HG02973 (cell line): Measurements from ENCODE around the gene PLCB1.

Experiments
- ATAC-seq: cut with Tn5 transposase; IDR thresholded peaks from one replicate; pipeline ENCODE4 v1.9.1; 2021; ENCODE audit warnings: moderate library complexity; ENCODE audit not compliant: unreplicated experiment

The PLCB1 gene

DNA sequence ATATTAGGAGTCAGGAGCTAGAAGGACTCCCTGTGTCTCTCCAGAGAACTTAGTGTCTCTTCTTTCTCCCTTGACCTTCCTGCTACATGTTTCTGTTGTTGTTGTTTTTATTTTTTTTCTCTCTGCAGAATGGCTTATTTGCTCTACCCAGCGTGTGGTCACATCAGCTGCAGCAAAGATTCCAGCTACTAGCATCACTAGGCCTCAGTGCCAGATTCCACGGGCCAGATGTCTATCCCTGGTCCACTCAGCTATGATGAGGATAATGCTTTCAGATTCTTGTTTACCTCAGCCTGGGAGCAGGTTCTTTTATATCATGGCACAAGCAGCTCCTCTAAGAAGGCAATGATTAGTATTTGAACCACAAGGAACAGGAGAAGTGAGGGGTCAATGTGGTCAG is 110.0 kb downstream of the PLCB1 start:
- ATAC-seq: no peak

DNA sequence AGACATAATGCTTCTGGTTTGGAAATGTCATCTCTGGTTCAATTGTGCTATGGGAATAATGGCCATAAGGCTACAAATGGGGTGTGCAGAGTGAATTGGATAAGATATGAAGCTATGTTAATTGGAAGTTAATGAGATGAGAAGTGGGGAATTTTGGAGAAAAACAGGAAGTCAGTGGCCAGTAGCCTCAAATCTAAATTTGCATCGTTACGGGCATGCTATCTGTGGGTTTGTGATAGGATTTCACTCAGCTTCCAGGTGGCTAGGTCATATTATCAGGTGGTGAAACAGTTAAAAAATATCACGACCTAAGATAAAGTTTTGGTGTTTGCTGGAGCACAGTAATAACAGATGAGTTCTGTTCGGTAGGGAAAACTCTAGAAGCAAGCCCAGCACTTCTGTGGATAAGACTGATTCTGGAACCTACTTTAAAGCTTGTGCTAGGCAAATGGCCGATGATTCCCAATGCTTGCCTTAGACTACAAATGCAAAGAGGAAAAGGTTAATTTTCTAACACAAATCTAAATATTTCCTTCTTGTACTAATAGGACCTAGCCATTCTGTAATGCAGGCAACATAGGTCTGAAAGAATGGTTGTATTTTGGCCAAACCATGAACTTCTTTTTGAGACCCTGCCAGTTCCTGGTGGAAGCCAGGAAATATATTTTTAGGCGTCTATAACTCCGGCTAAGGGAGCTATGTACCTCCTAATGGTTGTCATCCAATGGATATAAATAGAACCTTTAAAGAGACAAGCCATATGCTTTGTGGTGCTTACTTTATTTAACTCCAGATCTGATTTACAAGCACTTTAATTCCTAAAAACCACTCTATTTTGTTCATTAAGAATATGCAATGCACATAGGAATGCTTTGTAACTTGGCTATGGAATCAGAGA is 111.0 kb downstream of the PLCB1 start:
- no peak for ATAC-seq

DNA sequence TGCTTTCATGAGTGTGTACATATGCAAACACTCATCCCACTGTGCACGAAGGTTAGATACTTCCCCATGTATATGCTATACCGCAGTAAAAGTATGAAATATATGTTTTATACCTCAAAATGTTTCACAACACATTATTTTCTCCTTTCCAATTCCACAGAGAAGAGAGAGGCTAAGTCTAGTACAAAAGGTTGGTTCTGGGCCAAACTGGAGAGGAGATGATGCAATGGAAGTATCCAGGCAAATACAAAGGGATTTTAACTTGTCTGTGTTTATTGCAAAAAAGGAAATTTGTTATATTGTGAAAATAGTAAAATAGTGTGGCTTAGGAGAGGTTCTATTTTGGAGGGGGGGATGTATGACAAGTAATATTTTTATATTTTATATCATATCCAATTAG is 112.6 kb downstream of the PLCB1 start:
- ATAC-seq: no peak

DNA sequence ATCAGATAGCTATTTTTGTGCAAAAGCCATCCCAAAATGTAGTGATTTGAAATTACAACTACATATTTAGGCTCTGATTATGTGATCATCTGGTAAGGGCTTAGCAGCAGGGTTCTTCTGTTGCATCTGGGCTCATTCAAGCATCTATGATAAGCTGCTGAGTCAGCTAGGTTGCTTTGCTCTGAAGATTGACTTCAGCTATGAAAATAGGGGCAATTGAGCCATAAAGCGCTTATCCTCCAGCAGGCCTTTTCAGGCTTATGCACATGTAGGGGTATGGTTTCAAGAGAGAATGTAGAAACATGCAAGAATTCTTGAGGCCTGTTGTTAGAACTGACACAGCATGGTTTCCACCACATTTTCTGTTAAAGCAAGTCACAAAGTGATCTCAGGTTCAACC is 114.1 kb downstream of the PLCB1 start:
- ATAC-seq: no peak

DNA sequence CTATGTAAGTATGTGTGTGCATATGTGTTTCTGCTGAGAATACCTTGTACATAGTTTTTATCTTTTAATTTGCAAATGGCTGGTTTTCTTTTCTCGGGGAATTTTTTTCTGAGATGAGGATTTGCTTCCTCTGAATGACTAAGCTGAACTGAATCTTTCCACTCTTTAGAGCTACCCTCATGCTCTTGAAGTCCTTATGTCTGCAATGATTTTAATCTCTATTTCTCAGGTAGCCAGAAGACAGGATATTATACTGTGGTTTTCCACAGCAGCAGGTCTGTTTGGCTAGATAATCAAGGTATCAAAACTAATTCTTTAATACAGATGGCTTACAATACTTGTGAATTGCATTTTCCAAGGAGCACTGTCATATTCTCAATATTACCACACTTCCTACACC is 114.7 kb downstream of the PLCB1 start:
- ATAC-seq: no peak

DNA sequence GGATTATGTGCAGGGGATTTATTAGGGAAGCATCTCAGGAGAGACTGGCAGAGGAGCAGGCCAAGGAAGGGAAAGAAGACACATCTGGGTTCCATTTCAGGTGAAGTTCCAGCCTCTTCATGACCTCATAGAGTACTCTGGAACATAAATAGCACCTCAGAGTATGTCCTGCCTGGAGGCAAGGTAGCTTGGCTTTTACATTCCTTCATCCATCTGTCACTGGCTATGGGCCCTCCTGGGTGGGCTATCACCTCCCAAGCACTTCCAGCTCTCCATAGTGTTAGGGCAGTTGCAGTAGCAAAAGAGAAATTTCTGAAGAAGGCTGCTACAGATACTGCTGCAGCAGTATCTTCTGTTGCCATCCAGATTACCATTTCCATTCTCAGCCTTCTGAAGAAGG is 116.0 kb downstream of the PLCB1 start:
- no peak for ATAC-seq

DNA sequence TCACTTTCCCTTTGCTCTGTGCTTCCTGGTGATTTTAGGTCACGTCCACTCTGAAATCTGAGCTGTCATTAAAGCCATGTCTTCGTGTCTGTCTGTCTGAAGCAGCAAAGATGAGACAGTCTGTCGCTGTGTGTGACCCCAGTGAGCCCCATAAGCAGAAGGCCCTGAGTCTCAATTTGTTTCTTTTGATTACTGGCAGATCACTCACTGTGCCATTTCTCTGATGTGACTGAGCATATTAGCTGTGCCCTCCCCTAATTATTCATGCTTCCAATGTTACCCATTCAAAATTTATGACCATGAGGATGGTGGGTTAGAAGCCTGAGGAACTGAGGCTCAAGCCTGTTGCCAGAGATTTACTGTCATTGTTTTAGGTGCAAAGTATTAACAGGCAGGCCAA is 117.6 kb downstream of the PLCB1 start:
- ATAC-seq: no peak

DNA sequence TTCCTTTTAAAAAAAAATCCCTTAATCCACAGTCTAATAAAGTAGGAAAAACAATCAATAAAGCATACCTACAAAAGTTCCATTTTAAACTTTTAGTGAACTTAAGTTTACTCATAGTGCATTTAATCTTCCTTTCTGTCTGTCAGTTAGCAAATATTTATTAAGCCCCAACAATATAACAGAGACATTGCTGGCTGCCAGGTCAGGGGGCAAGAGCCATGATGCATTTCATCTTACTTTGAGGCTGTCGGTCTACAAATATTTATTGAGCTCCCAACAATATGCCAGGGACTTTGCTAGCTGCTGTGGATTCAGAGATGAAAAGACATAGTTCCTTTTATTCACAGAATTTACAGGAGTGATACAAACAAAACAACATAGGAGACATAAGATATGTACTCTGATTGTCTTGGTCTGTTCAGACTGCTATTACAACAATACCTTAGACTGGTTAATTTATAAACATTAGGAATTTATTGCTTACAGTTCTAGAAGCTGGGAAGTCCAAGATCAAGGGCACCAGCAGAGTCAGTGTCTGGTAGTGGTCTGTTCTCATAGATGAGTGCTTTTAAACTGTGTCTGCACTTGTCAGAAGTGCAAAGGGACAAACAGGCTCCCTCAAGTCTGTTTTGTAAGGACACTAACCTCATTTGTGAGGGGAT is 118.6 kb downstream of the PLCB1 start:
- ATAC-seq: no peak

DNA sequence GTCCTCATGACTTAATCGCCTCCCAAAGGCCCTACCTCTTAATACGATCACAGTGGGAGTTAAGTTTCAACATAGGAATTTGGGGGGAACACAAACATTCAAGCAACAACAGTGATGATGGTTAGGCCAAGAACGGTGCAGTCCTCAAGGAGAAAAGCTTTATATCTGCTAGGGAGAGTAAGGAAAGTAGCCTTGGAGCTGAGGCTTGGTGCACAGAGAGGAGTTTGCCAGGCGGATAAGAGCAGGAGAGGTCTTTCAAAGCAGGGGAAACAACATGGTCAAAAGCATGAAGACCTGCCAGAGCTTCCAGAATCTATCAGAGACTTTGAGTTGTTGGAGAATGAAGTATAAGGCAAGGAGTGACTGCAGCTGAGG is 119.1 kb downstream of the PLCB1 start:
- no peak for ATAC-seq

DNA sequence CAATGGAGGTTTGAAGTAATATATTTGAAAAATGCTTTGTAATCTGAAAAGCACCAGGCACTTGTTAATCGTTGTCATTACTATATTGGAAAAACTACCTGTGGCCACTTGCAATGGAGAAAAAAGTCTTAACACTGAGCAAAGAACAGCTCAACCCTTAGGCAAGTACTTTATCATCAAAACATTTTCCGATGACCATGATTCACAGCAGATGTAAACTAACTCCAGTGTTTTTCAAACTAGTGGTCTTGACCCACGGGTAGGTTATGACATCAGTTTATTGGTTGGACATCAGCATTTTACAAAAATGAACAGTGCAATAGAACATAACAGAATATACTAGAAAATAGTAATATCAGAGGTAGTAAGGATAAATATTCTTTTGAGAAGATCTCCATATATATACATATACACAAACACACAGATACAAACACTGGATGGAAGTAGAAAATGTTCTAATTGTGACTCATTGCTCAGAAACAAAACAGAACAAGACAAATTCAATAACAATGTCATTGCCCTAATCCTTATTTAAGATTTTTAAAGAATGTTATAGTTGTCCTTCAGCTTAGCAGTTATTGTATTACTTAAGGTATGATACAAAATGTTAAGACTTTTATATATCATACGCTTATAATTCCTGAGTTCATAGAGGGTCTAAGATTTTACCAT is 123.0 kb downstream of the PLCB1 start:
- ATAC-seq: no peak

DNA sequence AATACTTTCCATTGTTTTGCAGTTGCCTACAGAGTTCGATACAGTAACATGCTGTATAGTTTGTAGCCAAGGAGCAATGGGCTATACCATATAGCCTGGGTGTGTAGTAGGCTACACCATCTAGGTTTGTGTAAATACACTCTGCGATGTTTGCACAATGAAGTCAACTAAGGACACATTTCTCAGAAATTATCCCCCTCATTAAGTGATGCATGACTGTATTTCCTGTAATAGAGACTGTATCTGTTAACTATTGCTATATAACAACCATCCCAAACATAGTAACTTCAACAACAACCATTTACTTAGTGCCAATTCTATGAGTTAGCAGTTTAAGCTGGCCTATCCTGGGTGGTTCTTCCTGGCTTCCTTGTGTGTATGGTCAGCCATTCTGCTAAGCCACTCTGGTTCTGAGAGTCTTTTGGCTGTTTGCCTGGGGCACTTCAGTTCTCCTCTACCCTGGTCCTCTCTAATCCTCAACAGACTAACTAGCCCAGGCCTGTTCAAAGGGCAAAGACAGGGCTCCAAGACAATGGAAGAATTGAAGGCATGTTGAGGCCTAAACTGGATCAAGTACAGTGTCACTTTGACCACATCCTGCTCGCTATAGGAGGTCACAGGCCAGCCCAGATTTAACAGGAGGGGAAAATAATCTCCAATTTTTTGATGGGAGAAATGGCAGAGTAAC is 124.0 kb downstream of the PLCB1 start:
- ATAC-seq: no peak

DNA sequence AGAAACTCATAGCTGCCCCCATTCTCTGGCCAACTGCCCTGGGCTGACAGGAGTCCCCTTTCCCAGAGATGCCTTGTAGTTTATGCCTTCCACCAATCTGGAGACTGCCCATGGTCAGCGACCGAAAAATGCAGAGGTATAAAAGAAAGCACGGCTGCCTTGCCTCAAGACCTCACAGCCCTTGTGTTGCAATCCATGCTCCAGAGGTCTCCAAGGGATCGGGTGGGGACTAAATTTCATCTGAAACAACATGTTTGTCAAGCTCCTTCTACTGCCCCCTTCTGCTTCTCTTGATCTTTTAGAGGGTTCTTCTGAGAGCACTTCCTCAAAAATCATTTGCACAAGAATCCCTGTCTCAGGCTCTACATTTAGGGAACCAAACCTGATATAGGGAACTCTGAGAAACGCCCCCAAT is 128.8 kb downstream of the PLCB1 start:
- no peak for ATAC-seq

DNA sequence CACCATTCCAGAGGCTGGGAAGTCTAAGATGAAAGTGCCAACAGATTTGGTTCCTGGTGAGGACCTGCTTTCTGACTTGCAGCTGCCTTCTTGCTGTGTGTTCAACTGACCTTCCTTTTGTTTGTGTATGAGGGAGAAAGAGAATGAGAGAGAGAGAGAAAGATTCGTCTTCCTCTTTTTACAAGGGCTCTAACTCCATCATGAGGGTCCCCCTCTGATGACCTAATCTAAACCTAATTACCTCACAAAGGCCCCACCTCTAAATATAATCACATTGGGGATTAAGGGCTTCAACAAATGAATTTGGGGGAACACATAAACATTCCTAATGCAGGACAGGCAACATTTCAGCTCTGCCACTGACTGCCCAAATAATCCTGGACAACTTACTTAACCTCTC is 130.7 kb downstream of the PLCB1 start:
- no peak for ATAC-seq

DNA sequence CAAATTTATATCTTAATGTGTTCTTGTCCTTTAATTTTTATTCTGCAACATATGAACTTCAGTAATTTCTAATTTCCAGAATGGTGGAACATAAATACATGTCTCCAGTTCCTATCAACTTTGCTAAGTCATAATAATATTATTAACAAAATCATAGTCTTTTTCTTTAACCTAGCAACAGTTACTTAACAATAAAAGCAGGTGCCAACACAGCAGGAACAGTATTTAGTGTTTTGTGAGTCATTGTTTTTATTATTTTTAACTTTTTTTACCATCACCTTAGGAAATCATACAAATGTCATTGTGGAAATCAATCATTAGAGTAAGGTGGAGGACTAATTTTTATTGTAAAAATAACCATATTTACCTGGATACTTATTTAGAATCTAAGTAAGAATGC is 133.5 kb downstream of the PLCB1 start:
- no peak for ATAC-seq

DNA sequence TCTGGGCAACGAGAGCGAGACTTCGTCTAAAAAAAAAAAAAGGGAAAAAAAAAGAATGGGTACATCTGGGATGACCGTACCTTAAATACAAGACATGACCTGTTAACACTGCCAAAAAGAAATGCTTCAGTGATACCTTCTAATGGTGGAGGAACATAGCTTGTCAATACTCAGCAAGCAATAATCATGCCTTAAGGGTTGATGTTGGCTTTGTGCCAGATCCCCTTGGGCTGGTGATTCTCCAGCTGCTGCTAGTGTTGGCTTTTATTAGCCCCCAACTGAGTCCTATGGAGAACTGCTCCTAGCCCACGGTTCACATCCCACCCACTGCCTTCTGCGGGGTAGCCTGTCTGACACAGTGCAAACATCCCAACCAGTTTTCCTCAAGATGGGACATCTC is 134.9 kb downstream of the PLCB1 start:
- ATAC-seq: no peak

DNA sequence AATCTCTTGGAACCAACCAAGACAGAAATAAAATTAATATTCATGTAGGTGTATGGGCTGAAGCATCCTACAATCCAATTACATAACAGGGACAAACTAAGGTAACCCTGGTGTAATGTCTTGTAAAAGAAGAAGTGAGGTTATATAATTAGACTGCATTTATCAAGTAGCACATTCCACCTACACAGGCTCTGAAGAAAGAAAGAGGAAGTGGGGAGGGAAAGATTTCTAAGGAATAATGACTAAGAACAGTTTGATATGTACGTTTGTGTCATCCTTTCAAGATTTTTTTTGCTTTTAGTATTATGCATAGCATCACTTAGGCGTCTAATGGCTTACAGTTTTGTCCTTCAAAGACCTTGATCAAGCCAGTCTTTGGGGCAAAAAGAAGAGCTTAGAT is 139.7 kb downstream of the PLCB1 start:
- no peak for ATAC-seq

DNA sequence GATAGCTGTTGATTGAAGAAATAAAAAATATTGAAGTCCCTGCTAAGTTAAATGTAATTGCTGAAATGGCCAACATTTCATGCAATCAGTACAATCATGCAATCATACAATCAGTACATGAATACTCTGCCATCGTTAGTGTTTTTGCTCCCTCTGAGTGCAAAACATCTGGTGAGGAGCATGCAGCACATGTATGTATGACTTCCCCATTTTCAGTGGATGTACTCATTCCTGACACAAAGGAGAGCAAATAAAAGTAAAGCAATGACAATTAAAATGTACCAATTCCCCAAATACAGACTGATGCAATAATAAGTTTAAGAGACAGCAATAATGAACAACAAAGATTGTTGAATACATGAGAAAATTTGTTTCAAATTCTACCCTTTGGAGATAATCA is 140.7 kb downstream of the PLCB1 start:
- no peak for ATAC-seq

DNA sequence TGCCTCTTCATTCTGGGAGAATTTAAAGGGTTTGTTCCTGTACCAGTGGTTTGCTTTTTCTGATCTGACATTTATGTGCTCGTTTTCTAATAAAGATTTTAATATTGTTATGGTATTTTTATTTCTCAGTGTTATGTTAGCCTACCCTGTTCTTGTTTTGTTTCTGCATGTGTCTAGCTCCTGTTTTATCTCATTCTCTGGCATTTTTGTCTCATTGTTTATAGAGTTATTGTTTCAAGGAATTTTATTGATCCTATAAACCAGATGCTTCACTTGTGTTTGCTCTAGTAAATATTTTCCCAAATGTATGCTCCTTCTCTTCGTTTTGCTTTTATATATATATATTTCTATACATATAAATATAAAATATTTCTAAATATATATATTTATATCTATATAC is 152.8 kb downstream of the PLCB1 start:
- ATAC-seq: no peak

DNA sequence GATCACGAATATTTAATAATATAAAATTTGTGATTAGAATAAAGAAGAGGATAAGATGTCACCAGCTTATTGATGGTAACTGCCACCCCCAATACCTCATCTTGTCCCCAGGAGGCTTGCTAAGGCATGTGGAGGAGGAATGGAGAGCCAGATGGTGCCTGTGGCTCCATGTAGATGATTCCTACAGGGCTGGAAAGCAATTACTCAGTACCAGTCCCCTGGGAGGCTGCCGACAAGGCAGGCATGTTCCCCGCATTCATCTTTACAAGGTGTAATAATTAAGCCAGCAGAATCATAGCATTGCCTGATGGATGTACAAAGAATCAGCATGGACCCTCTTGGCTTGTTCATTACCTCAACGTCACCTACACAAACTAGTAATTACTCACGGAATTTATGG is 155.3 kb downstream of the PLCB1 start:
- no peak for ATAC-seq

DNA sequence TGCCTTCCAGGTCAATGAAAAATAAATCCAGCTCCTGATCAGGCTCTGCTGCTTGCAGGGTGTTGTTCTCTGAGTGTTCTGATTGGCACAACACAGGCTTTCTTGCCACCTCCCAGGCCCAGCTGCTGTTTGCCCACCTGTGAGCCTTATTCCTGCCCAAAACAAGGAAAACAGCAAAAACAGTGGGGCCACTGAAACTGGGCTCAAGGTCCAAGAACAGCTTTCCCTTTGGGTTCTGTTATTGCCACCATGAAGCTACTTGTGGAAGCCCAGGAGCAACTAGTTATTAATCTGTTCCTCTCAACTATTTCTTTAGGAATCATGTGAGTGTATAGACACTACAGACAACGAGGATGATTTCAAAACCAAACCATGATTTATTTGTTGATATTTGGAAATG is 159.1 kb downstream of the PLCB1 start:
- ATAC-seq: no peak

DNA sequence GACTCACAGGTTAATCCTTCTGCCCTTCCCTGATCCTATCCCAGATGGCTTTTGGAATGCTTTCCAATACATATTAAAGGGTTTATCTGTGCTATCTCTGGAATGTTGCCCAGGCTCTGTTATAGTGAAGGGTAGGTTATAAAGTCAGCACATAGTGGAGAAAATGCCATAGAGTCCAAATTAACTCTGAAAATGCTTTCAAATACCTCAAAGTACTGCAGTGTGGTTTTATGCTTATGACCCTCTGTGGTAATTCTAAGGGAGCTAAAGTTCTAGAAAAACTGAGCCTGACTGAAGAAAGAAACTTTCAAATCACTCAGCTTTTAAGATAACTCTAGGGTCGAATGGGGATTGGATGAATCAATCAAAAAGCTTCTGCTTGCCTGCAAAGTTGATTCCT is 159.8 kb downstream of the PLCB1 start:
- ATAC-seq: no peak

DNA sequence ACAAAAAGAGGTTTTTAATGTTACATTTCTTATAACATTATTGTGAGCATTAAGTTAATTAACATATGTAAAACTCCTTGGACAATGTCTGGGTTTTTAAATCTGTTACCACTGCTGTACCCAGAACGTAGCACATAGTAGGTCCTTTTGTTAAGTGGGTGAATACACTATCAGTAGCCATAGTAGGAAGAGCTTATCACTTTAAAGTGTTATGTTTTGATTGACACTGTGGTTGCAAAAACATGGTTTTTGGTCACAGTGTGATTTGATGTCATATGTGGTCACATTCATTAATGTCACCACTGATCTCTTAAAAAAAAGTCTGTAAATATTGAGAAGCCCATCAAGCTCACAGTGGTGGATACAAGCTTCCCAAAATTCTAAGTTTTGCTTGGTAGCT is 160.7 kb downstream of the PLCB1 start:
- ATAC-seq: no peak
